PC-3 (cell line): Measurements from ENCODE around the gene DDX52. TPM values are rescaled to one million over a fixed set of nuclear protein-coding genes. Genes with fewer than 3 reads are reported as not detected.

Experiments used
- ATAC-seq: fragments of 200-7000 bp; cut with Tn5 transposase; 2 replicates; pipeline ENCODE4 v1.9.1; 2020; ENCODE audit warnings: mild to moderate bottlenecking, moderate library complexity
- BruUV-seq: library from RNA; stranded (reverse); fragments of 400-500 nt; replicated peaks from 2 replicates; lab custom pipeline; 2021; lab: Mats Ljungman, UMichigan
- CTCF ChIA-PET: fragments of 300-600 bp; sonication (Branson Sonifier 250); formaldehyde crosslinking; loops from one replicate; lab custom pipeline; 2022; ENCODE audit warnings: antibody characterized with exemption; lab: Charles Lee
- POLR2A ChIA-PET: fragments of 300-600 bp; sonication (Branson Sonifier 250); formaldehyde crosslinking; loops from one replicate; lab custom pipeline; 2022; ENCODE audit warnings: antibody characterized with exemption; ENCODE audit not compliant: unreplicated experiment; lab: Charles Lee
- DNase-seq: peaks from one replicate; pipeline ENCODE4 v3.0.0-alpha.2; 2015
- H2AFZ ChIP-seq: fragments of 300-600 bp; sonication (generic); 2 replicates; pipeline ENCODE4 v1.6.0; 2016; ENCODE audit warnings: antibody characterized with exemption, low read length
- H3F3A ChIP-seq: fragments of 300-600 bp; sonication (generic); one replicate; pipeline ENCODE4 v1.6.0; 2017; ENCODE audit warnings: antibody characterized with exemption, low read length, control low read depth, mild to moderate bottlenecking; ENCODE audit not compliant: unreplicated experiment
- H3K27ac ChIP-seq: fragments of 300-600 bp; sonication (generic); 2 replicates; pipeline ENCODE4 v1.5.1; 2016; ENCODE audit warnings: mild to moderate bottlenecking, low read length
- H3K27me3 ChIP-seq: fragments of 300-600 bp; sonication (generic); 2 replicates; pipeline ENCODE4 v1.6.1; 2016; ENCODE audit warnings: low read length, mixed read lengths
- H3K36me3 ChIP-seq: fragments of 300-600 bp; sonication (generic); 2 replicates; pipeline ENCODE4 v1.6.1; 2016; ENCODE audit warnings: low read depth, mixed run types, low read length, mixed read lengths
- H3K4me1 ChIP-seq: fragments of 300-600 bp; sonication (generic); 2 replicates; pipeline ENCODE4 v1.5.1; 2016; ENCODE audit warnings: low read length; ENCODE audit not compliant: insufficient read depth
- H3K4me2 ChIP-seq: fragments of 300-600 bp; sonication (generic); 2 replicates; pipeline ENCODE4 v1.6.0; 2016; ENCODE audit warnings: low read length
- H3K4me3 ChIP-seq: fragments of 300-600 bp; sonication (generic); 2 replicates; pipeline ENCODE4 v1.5.1; 2016; ENCODE audit warnings: mild to moderate bottlenecking, low read length, mixed read lengths
- H3K79me2 ChIP-seq: fragments of 300-600 bp; sonication (generic); 2 replicates; pipeline ENCODE4 v1.6.1; 2017; ENCODE audit warnings: low read length, mixed read lengths
- H3K9ac ChIP-seq: fragments of 300-600 bp; sonication (generic); 2 replicates; pipeline ENCODE4 v1.6.0; 2016; ENCODE audit warnings: mild to moderate bottlenecking, low read length
- H3K9me2 ChIP-seq: fragments of 300-600 bp; sonication (generic); replicated peaks from 2 replicates; pipeline ENCODE4 v1.6.1; 2016; ENCODE audit warnings: mixed run types, low read length, mixed read lengths
- H3K9me3 ChIP-seq: fragments of 300-600 bp; sonication (generic); 2 replicates; pipeline ENCODE4 v1.6.1; 2016; ENCODE audit warnings: low read length, mixed read lengths
- H4K20me1 ChIP-seq: fragments of 300-600 bp; sonication (generic); 2 replicates; pipeline ENCODE4 v1.6.1; 2016; ENCODE audit warnings: low read length, mixed read lengths
- EZH2 ChIP-seq: fragments of 300-600 bp; sonication (generic); IDR thresholded peaks from one replicate; pipeline ENCODE4 v1.6.1; 2017; ENCODE audit warnings: antibody characterized with exemption, mild to moderate bottlenecking, low read length; ENCODE audit not compliant: unreplicated experiment
- EZH2phosphoT487 ChIP-seq: fragments of 300-600 bp; sonication (generic); IDR thresholded peaks from 2 replicates; pipeline ENCODE4 v1.6.1; 2018; ENCODE audit warnings: mild to moderate bottlenecking, antibody characterized with exemption, low read length, borderline replicate concordance
- intact Hi-C: fragments of 100-400 bp; cut with micrococcal nuclease; formaldehyde crosslinking; loops from 2 replicates; pipeline ENCODE4 v1.9.0; 2023
- total RNA-seq: library from RNA; depleted of rRNA; stranded (reverse); fragments of >200 nt; gene quantifications from 2 replicates; pipeline ENCODE4 v1.2.3, GENCODE V29; 2014
- TF ChIP-seq, protein P1 (sequence below): fragments of 300-600 bp; sonication (generic); conservative IDR thresholded peaks from 2 replicates; pipeline ENCODE4 v1.5.1; 2017; ENCODE audit warnings: antibody characterized with exemption, low read depth, mild to moderate bottlenecking, low read length

Gene DDX52
- total RNA-seq, 1 experiment from 2014 or later: 12.5 TPM

DNA sequence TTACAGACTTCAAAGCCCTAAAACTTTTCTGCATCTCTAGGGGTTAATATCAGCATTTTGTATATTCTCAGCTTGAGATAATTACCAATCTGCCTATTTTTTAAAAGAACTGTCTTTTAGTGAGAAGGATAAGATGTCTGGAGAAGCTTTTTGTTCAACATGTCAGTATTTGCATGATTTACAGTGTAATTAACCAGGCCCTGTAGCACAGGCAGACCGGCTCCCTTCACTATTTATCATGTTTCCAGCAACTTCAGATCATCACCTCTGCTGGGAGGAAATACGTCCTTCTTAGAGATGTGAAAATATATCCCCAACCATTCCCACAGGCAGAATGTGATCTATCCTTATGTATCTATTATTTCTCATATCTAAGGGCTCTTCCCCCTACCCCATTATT is 8.6 kb upstream of the DDX52 start:
- Histone ChIP-seq H3K9me3 (no peaks in the 10 kb centered on the region), H3K4me3 (no peak overlapping the region), H3K9me2 (no peaks in the 10 kb centered on the region), H3K36me3 (no peaks in the 10 kb centered on the region), H3K4me2 (no peak overlapping the region), H3F3A (no peaks in the 10 kb centered on the region), H3K4me1 (peaks cover 12% of the 10 kb centered on the region), H3K79me2 (no peaks in the 10 kb centered on the region), H3K27me3 (no peaks in the 10 kb centered on the region), H3K9ac (no peak overlapping the region), H2AFZ (no peak overlapping the region), H4K20me1 (no peaks in the 10 kb centered on the region), H3K27ac (no peak overlapping the region)
- intact Hi-C loops: loop anchor here (2.0 kb wide), 1 partner anchor 165 kb away; no protein-coding TSS in a partner anchor
- DNase-seq (no peak), ATAC-seq (no peak)
- POLR2A ChIA-PET: no interaction called here
- TF ChIP-seq, protein P1, sequence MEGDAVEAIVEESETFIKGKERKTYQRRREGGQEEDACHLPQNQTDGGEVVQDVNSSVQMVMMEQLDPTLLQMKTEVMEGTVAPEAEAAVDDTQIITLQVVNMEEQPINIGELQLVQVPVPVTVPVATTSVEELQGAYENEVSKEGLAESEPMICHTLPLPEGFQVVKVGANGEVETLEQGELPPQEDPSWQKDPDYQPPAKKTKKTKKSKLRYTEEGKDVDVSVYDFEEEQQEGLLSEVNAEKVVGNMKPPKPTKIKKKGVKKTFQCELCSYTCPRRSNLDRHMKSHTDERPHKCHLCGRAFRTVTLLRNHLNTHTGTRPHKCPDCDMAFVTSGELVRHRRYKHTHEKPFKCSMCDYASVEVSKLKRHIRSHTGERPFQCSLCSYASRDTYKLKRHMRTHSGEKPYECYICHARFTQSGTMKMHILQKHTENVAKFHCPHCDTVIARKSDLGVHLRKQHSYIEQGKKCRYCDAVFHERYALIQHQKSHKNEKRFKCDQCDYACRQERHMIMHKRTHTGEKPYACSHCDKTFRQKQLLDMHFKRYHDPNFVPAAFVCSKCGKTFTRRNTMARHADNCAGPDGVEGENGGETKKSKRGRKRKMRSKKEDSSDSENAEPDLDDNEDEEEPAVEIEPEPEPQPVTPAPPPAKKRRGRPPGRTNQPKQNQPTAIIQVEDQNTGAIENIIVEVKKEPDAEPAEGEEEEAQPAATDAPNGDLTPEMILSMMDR: no peak
- TF ChIP-seq EZH2 (no peak), EZH2phosphoT487 (no peak)
- CTCF ChIA-PET: no interaction called here
- BruUV-seq: no TSS peak

DNA sequence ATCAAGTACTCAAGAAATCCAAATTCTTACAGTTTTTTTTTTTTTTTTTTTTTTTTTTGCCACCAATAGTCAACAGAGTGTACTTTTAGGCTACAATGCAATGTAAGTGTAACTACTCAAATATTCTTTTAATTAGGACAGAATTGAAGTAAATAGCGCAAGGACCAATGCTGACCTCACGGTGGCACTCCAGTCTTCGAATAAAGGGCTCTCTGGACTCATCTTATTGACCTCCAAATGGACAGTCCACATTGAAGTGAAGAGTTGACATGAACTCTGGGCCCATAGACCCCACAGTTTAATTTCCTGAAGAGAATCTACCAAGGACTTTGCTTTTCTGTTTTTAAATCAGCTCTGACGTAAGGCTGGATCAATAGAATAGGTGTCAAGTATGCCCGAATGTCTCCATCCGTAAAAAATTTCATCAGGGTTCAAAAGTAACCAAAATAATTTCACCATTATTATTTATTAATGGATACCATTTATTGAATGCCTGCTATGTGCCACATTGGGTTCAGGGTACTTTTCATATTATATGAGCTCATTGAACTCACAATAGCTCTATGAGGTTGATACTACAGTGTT is 7.3 kb upstream of the DDX52 start:
- no TSS peak for BruUV-seq
- POLR2A ChIA-PET: no interaction called here
- no peak overlapping the region for H2AFZ ChIP-seq
- H3K4me2 ChIP-seq: no peak overlapping the region
- DNase-seq: peak; percentile 46
- no peaks in the 10 kb centered on the region for H3K79me2 ChIP-seq
- ATAC-seq: no peak
- H3F3A ChIP-seq: no peaks in the 10 kb centered on the region
- CTCF ChIA-PET: interaction anchor here (1.1 kb wide), 1 partner anchor 21 kb away, joined by 10 read pairs; no protein-coding TSS in a partner anchor
- H3K9ac ChIP-seq: no peak overlapping the region
- no peaks in the 10 kb centered on the region for H4K20me1 ChIP-seq
- no peaks in the 10 kb centered on the region for H3K9me2 ChIP-seq
- intact Hi-C loops: loop anchor here (1.0 to 2.0 kb wide), 2 partner anchors 121 to 166 kb away; no protein-coding TSS in a partner anchor
- TF ChIP-seq EZH2phosphoT487: no peak
- TF ChIP-seq, protein P1: peak; percentile 62
- TF ChIP-seq EZH2: no peak
- H3K27me3 ChIP-seq: no peaks in the 10 kb centered on the region
- no peaks in the 10 kb centered on the region for H3K9me3 ChIP-seq
- no peaks in the 10 kb centered on the region for H3K36me3 ChIP-seq
- H3K4me1 ChIP-seq: peaks cover 12% of the 10 kb centered on the region
- H3K4me3 ChIP-seq: no peak overlapping the region
- no peak overlapping the region for H3K27ac ChIP-seq

DNA sequence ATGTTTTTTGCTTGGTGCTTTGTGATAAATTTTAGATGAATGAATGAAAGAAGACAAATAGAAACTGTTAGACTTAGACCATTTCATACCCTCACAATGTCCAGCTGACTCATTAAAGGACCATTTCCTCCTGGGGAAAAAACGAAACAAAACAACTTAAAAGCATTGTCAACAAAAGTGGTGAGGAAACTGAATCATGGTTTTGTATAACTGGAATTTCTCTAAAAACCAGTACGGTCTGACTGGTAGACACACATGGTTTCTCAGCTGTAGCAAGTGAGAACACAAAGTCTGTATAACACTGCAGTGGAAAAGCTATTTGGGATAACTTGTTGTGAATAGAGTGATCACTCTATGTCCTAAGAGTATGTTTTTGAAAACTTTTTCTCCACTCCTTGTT is 5.3 kb upstream of the DDX52 start:
- TF ChIP-seq EZH2phosphoT487 (no peak), EZH2 (no peak)
- TF ChIP-seq, protein P1: no peak
- intact Hi-C loops: no loop called here
- Histone ChIP-seq H3K4me3 (0 out of 2 replicates have a peak overlapping the region, but pooled peaks have one; percentile 11), H3K27ac (no peak overlapping the region), H4K20me1 (no peaks in the 10 kb centered on the region), H3F3A (no peaks in the 10 kb centered on the region), H3K9ac (no peak overlapping the region), H3K4me1 (peaks cover 12% of the 10 kb centered on the region), H2AFZ (peak overlapping the region; percentile 66), H3K27me3 (no peaks in the 10 kb centered on the region), H3K9me3 (no peaks in the 10 kb centered on the region), H3K79me2 (no peaks in the 10 kb centered on the region), H3K9me2 (no peaks in the 10 kb centered on the region), H3K36me3 (no peaks in the 10 kb centered on the region), H3K4me2 (peak overlapping the region; percentile 67)
- no TSS peak for BruUV-seq
- POLR2A ChIA-PET: no interaction called here
- CTCF ChIA-PET: interaction anchor here (0.7 kb wide), 1 partner anchor 122 kb away, joined by 3 read pairs; no protein-coding TSS in a partner anchor
- ATAC-seq (peak; percentile 65), DNase-seq (peak; percentile 57)
